ENCODE data around the gene BRD9.

Gene BRD9

DNA sequence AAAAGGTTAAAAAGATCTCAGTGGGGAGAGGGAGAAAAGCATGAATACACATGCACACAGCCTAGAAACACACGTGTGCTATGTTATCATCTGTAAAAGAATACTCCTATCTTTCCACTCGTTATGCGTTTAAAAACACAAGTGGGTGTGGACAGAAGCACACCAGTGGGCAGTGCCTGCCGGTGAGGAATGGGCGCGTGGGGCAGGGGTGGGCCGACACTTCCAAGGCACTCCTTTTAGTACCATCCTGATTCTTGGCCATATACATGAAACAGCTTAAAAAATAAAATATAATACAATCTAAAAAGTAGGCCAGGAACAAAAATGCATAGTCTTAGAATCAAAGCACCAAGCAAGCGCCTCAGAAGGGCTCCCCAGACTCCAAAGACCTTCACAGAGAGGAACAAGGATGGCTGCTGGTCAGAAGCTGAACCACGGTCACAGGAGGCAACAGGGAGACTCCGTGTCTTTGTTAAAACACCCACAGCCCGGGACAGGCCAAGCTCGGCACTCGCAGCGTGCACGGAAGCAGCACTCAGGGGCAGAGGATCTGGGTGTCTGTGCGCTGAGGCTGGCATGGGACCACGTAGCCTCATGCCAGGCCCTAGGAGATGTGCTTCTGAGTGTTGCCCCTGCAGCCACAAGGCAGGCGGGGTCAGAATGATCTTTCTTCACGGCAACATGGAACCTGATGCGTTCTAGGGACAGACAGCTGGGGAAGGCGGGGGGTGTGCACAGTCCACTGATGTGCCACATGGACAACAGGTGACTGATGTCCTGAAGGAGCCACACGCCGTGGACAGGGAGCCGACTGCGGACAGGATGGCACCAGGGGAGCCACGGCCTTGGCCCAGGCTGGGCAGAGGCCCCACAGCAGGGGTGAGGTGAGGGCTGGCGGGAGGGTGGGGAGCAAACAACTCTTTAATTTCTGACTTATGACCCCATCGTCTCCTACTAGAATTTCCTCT is 15.9 kb downstream of the BRD9 start:
- no peak for DNase-seq

DNA sequence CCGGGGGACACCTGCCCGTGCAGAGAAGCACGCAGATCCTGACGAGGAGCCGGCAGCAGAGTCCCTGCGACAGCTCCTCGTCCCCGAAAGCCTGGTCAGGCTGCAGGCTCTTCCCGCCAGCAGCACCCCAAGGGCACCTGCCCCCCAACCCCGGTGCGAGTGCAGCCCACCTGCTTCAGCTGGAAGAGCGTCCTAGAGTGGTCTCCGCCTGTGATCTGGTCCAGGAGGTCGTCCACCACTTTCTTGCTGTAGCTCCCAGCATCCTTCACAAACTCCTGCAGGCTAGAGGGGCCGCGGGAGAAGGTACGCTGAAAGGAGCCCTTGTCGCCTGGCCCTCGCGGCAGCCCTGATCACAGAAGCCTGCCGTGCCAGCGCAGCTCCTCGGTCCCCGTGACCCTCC is 16.7 kb downstream of the BRD9 start:
- DNase-seq, result no peak

- DNase-seq, result no peak
These were observed 19.3 kb downstream of the BRD9 start for GRCh38 chr5:873328-873727.

DNA sequence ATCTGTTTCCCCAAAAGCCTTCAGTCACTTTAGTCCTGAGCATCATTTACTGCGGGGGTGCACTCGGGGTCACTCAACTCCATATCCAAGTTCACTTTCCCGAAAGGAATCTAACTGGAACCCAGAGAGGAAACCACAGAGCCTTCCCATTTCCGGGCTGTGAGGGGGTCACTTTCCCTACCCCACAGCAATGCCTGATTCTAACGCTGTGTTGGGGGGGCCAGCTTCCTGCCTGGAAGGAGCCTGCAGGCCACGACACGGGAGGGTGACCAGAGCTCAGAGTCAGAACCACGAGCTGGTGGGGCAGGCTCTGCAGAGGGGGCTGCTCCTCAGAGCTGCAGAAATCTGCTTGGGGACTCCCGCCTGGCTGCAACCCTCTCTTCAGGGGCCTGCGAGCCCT is 20.3 kb downstream of the BRD9 start:
- no peak for DNase-seq

- no peak for DNase-seq
These were observed 20.9 kb downstream of the BRD9 start for GRCh38 chr5:871596-872298.

DNA sequence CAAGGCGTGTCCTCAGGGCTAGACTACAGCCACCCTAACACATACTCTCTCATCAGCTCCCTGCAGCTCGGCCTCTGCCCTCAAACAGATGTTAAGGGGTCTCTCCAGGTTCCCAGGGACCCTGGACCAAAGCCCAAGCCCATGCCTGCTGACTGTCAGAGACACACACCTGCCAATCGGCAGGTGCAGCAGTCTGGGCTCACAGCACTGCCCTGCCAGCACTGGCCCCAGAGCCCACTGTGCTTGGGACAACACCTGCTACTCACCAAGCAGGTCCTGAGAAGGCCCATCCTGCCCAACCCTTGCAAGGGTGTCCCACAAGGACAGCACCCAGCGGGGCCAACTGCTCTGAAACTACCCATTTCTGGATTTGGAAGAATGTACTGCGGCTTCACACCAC is 21.6 kb downstream of the BRD9 start:
- no peak for DNase-seq

- no peak for DNase-seq
These were observed 24.0 kb downstream of the BRD9 start for GRCh38 chr5:868428-869135.

DNA sequence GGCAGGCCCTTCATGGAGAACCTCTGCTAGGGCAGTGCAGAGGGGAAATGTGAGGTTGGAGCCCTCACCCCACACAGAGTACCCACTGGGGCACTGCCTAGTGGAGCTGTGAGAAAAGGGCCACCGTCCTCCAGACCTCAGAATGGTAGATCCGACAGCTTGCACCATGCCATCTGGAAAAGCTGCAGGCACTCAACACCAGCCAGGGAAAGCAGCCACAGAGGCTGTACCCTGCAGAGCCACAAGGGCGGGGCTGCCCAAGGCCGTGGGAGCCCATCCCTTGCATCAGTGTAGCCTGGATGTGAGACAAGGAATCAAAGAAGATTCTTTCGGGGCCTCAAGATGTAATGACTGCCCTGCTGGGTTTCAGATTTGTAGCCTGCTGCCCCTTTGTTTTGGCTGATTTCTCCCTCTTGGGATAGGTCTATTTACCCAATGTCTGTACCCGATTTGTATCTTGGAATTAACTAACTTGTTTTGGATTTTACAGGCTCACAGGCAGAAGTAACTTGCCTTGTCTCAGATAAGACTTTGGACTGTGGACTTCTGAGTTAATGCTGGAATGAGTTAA is 25.2 kb downstream of the BRD9 start:
- DNase-seq, result no peak

GRCh38 chr5:865771-866170 is 26.8 kb downstream of the BRD9 start:
- no peak for DNase-seq

- no peak for DNase-seq
These were observed 27.5 kb downstream of the BRD9 start for GRCh38 chr5:865168-865521.

DNA sequence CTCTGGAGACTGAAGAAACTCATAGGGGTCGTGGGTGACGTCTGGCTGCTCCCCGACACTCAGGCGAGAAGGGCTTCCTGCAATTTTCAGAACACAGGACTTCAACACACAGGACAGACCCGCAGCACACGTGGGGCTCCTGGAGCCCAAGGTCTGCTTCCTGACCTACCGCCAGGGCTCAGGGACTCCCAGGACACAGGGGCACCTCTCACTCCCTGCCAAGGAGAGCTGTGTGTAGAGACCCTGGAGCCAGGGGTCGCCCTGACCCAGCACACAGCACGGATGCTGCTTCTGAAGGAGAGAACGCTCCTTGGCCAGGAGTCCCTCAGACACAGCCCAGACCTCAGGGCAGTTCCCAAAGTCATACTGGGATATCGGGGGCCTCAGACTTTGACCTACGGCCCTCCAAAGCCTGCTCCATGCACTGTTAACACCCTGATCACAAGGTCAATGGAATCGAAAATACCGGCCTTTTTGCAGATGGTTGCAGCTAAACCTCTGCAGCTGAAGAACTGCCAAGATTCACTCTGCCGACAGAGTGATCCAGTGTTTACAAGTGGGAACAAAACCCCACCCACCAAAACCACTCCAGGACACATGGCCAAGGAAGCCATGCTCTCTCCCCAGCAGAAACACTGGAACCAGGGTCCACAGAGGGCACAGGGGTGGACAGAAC is 28.0 kb downstream of the BRD9 start:
- DNase-seq, result no peak

DNA sequence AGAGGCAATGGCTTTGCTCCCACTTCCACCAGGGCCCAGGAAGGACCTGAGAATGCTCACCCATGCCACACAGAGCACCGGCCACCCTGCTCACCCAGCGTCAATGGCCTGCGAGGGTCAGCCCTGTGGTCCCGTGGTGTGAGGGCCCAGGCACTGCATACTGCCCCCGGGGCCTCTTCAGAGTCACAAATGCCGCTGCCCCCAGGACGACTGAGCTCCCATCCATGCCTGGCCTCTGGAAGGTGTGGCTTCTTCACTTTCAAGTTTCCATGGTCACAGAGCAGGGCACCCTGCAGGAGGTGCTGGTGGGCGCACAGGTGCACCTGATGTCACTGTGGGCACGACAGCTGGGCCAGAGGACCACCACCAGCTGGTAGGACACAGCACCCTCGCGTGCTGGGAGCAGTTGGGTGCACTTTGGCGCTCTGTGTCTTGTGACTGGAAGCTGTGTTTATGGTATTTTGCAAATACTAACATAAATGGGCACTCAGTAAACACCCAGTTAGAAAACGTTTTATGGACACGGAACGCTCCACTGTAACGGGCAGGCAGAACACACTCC is 29.3 kb downstream of the BRD9 start:
- no peak for DNase-seq

DNA sequence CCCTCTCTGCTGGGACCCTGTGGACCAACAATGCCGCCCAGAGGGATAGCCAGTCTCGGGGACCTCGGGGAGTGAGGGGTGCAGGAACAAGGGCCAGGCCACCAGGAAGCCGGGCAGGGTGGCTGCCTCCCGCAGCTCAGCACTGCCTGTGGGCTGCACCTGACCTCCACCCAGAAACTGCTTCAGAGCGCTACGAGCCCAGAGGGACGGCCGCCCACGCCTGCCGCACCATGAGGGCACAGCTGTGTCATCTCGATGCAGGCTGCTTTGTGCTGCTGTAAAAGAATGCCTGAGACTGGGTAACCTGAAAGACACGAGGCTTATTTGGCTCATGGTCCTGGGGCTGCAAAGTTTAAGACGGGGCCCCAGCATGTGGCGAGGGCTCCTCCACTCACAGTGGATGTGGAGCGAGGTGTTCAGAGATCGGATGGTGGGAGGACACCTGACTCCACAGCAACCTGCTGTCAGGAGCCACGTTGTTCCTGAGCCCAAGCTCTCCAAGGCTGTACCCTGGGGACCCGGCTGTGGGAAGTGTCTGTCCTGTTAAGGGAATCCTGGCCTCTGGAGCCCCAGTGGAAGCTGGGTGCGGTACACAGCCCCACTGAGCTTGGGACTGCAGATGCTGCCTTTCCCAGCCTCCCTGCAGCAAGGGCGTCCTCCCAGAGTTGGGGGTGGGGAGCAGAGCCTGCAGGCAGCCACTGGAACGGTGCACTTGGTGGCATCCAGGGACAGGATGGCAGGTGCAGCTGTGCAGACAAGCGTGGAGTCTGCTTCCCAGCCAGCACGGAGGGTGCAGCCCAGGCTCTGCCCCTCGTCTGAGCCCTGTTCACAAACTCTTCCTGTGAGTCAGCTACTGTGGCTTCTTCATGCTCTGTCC is 30.0 kb downstream of the BRD9 start:
- DNase-seq, result no peak

- no peak for DNase-seq
These were observed 30.9 kb downstream of the BRD9 start for GRCh38 chr5:861442-862366.

- no peak for DNase-seq
These were observed 32.0 kb downstream of the BRD9 start for GRCh38 chr5:860506-861150.

GRCh38 chr5:859798-860296 is 32.8 kb downstream of the BRD9 start:
- no peak for DNase-seq

- DNase-seq, result no peak
These were observed 33.2 kb downstream of the BRD9 start for GRCh38 chr5:859391-859790.

DNA sequence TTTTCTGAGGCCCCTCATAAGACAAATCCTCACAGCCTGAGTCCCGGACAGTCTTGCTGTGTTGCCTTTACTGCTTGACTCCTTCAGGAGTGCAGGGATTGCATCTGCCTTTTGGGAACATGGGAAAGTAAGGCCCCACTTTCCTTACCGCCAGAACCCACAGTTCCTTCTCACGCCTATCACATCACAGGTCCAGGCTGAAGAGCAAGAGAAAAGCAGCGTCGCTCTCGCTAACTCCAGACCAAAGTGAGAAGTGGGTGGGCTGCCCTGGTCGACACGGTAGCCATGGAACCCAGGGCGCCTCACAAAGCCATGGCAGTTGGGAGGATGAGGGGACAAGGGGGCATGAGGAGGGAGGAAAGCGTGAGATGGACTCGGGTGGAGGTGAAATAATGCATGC is 33.9 kb downstream of the BRD9 start:
- no peak for DNase-seq
